HFFc6 (cell line): Measurements from ENCODE around the gene MED14. TPM values are rescaled to one million over a fixed set of nuclear protein-coding genes. Genes with fewer than 3 reads are reported as not detected.

Source experiments
- DNase-seq: peaks from one replicate; pipeline ENCODE4 v3.0.0-alpha.2; 2018
- H3K27ac Mint-ChIP-seq: 2 replicates; pipeline ENCODE4 v1.8.0; 2020; ENCODE audit warnings: mild to moderate bottlenecking, mixed read lengths
- H3K27me3 Mint-ChIP-seq: 2 replicates; pipeline ENCODE4 v1.8.0; 2021; ENCODE audit warnings: mild to moderate bottlenecking, moderate library complexity, mixed read lengths; ENCODE audit not compliant: insufficient read depth
- H3K36me3 Mint-ChIP-seq: 2 replicates; pipeline ENCODE4 v1.8.0; 2021; ENCODE audit warnings: low read depth, mixed read lengths
- H3K4me1 Mint-ChIP-seq: 2 replicates; pipeline ENCODE4 v1.8.0; 2020; ENCODE audit warnings: low read depth, mixed read lengths
- H3K4me3 Mint-ChIP-seq: 2 replicates; pipeline ENCODE4 v1.8.0; 2020; ENCODE audit warnings: mild to moderate bottlenecking, moderate library complexity, mixed read lengths
- H3K9me3 Mint-ChIP-seq: 2 replicates; pipeline ENCODE4 v1.8.0; 2020; ENCODE audit warnings: mild to moderate bottlenecking, mixed read lengths
- CTCF ChIP-seq: fragments of 200-600 bp; sonication (generic); IDR thresholded peaks from 2 replicates; pipeline ENCODE4 v1.5.0; 2021; ENCODE audit warnings: antibody characterized with exemption, mild to moderate bottlenecking
- total RNA-seq, 6 experiments: library from RNA; stranded (reverse); fragmentation: NEBNext Ultra II Directional; extraction: Animal tissue kit (Norgen Biotek cat#: 25700); gene quantifications; 2 replicates in 1 of 6; 3 replicates in 5 of 6; pipeline ENCODE4 v1.2.3, GENCODE V29; 2021

MED14 gene
- total RNA-seq, 6 experiments from 2014 or later = 29.0 to 40.5 (median 38.2) TPM

DNA sequence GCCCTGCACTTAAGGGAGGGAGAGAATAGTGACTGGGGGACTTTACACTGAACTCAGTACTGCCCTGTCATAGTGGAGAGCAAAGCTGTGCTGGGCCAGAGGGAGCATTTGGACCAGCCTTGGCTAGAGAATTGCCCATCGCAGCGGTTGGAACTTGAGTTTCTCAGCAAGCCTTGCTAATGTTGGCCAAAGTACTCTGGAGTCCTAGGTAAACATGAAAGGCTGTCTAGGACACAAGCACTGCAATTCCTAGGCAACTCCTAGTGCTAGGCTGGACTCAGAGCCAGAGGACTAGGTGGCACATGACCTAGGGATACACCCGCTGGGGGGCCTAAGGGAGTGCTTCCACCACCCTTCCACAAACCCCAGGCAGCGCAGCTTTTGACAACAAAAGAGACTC lies 15.0 kb downstream of the MED14 start:
- Mint-ChIP-seq H3K9me3 (no peaks in the 10 kb centered on the region), H3K27me3 (no peaks in the 10 kb centered on the region; the same call in 1 of the 2 replicates), H3K36me3 (peaks cover 14% of the 10 kb centered on the region), H3K4me3 (peak overlapping the region; percentile 7; the same call in 1 of the 2 replicates), H3K27ac (peak overlapping the region; percentile 80), H3K4me1 (peaks cover 42% of the 10 kb centered on the region)
- TF ChIP-seq CTCF = no peak
- no peak for DNase-seq

DNA sequence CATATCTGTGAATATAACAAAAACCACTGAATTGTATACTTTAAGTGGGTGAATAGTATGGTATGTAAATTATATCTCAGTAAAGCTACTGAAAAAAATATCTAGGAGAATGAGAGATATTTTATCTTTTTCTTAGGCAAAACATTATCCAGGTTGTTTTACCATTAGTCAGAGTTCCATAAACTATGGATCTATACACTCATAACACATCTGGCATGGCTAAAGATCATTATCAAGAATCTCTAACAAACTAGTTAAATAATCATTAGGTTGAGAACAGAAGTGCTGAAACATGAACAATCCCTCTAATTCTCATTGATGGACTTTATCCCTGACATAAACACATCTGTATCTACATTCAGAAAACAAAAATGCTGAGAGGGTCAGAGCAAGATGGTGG lies 15.6 kb downstream of the MED14 start:
- H3K36me3 Mint-ChIP-seq = peaks cover 14% of the 10 kb centered on the region; the same call in 1 of the 2 replicates
- H3K9me3 Mint-ChIP-seq = no peaks in the 10 kb centered on the region
- H3K27ac Mint-ChIP-seq = peak overlapping the region; percentile 80
- no peaks in the 10 kb centered on the region; the same call in 1 of the 2 replicates for H3K27me3 Mint-ChIP-seq
- no peak for DNase-seq
- H3K4me1 Mint-ChIP-seq = peaks cover 42% of the 10 kb centered on the region
- H3K4me3 Mint-ChIP-seq = peak overlapping the region; percentile 48; the same call in 1 of the 2 replicates
- TF ChIP-seq CTCF = no peak

GRCh38 chrX:40719218-40719617 lies 16.1 kb downstream of the MED14 start:
- peaks cover 42% of the 10 kb centered on the region for H3K4me1 Mint-ChIP-seq
- no peaks in the 10 kb centered on the region; the same call in 1 of the 2 replicates for H3K27me3 Mint-ChIP-seq
- H3K4me3 Mint-ChIP-seq = peak overlapping the region; percentile 48; the same call in 1 of the 2 replicates
- peaks cover 12% of the 10 kb centered on the region; the same call in 1 of the 2 replicates for H3K36me3 Mint-ChIP-seq
- no peaks in the 10 kb centered on the region for H3K9me3 Mint-ChIP-seq
- peak overlapping the region; percentile 80 for H3K27ac Mint-ChIP-seq
- no peak for TF ChIP-seq CTCF
- peak; percentile 52 for DNase-seq

- Mint-ChIP-seq H3K27me3 (no peaks in the 10 kb centered on the region; the same call in 1 of the 2 replicates), H3K4me1 (no peaks in the 10 kb centered on the region), H3K36me3 (peaks cover 10% of the 10 kb centered on the region), H3K4me3 (no peak overlapping the region), H3K27ac (no peak overlapping the region), H3K9me3 (no peaks in the 10 kb centered on the region)
- no peak for DNase-seq
- no peak for TF ChIP-seq CTCF
These were observed 25.9 kb downstream of the MED14 start for GRCh38 chrX:40709395-40709794.

- TF ChIP-seq CTCF = no peak
- H3K4me3 Mint-ChIP-seq = no peak overlapping the region
- no peaks in the 10 kb centered on the region for H3K9me3 Mint-ChIP-seq
- no peak for DNase-seq
- H3K27me3 Mint-ChIP-seq = no peaks in the 10 kb centered on the region; the same call in 1 of the 2 replicates
- H3K27ac Mint-ChIP-seq = no peak overlapping the region
- no peaks in the 10 kb centered on the region for H3K4me1 Mint-ChIP-seq
- peaks cover 10% of the 10 kb centered on the region for H3K36me3 Mint-ChIP-seq
These were observed 29.6 kb downstream of the MED14 start for GRCh38 chrX:40705658-40706312.
